GM21390 (cell line): ENCODE measurements around the gene LRRC28.

Experiments used
- ATAC-seq: cut with Tn5 transposase; IDR thresholded peaks from one replicate; pipeline ENCODE4 v1.9.1; 2021; ENCODE audit not compliant: unreplicated experiment

LRRC28 gene

DNA sequence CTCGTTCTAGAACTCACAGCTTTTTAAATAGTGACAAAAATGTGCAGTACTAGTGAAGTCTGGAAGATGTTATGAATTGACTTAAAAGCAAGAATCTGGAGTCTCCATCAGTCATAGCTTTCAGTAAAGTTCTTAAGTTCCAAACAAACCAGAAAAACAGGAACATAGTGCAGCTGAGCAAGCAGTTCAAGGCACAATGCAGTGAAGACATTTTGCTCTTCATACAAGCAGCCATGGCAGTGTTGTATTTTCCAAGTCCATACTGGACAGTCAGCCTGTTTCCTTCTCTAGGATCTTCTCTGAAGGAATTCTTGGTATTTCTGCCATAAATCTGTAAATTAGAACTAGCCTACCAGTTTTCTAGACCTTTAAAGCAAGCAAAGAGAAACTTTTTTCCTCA, 90.5 kb downstream of the LRRC28 start:
- no peak for ATAC-seq

DNA sequence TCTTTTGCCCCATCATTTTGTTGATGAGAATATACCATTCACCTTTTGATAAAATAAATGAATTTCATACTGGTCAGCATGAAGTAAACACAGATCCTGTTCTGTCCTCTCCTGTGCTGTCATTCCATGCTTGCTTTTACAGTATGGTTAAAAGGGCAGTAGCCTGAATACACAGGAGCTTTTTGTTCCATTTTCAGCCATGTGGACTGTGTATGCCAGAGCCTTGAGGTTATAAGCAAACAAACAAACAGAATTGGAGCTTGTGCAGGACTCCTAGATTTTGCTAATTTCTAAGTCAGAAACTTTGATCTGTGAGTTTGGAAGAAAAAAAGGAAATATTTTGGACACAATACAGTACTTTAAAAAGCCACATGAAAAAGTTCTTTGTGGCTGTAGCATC, 91.9 kb downstream of the LRRC28 start:
- no peak for ATAC-seq

DNA sequence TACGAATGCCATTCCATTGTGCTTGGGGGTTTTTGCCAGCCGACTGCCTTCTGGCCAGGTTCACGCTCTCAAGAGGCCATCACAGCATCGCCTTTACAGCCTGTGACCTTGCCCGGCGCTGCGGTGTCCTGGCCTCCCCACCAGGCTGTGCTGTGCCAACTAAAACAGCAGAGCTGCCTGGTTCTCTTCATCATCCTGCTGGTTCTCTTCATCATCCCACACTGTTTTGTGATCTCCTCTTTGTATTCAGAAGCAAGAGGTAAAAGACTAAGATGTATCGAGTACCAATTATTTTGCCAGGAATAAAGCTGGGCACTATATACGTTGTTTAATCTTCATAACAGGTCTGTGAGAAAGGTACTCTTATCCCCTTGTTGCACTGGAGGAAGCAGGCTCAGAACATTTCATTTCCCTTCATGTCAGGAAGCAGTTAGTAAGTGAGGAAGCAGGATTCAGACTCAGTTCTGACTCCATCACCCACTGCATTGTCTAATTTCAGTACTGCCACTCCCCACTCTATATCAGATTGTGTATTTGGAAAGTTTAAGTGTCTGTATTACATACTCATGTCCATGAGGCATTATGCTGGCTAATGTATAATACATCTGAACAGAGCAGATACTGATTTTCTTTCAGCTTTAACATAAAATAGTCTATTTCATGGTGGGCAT, 92.7 kb downstream of the LRRC28 start:
- peak; percentile 36 for ATAC-seq

DNA sequence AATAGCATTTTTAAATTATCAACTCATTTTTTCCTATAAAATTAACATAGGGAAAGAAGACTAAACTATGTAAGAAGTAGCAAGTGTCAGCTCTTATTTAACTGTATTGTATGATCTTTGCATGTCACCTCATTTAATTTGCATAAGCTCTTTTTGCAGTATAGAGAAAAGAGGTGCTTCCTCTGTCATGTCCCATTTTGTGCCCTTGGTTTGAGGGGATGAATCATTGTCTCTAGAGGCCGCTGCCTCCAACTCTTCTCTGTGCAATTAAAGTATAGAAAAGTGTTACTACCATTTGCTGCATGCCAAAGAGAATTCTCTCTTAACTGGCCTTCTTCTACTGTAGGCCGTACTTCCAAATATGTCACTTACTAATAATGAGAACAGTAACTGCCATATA, 93.4 kb downstream of the LRRC28 start:
- ATAC-seq = no peak

DNA sequence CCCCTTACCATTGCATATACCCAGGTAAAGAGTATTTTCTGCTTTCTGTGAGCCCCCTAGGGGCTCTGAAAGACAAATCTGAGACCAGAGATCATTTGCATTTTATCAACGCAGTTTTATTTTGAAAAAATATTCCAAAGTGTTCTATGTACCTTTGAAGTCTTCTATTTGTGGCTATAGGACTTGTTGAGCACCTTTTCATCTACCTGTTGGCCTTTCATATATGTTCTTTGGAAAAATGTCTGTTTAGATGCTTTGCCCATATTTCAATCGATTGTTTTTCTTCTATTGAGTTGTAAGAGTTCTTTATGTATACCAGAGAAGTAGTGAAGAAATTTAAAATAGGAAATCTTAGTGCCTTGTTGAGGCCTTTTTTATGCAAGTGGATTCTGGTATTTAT, 94.0 kb downstream of the LRRC28 start:
- no peak for ATAC-seq

DNA sequence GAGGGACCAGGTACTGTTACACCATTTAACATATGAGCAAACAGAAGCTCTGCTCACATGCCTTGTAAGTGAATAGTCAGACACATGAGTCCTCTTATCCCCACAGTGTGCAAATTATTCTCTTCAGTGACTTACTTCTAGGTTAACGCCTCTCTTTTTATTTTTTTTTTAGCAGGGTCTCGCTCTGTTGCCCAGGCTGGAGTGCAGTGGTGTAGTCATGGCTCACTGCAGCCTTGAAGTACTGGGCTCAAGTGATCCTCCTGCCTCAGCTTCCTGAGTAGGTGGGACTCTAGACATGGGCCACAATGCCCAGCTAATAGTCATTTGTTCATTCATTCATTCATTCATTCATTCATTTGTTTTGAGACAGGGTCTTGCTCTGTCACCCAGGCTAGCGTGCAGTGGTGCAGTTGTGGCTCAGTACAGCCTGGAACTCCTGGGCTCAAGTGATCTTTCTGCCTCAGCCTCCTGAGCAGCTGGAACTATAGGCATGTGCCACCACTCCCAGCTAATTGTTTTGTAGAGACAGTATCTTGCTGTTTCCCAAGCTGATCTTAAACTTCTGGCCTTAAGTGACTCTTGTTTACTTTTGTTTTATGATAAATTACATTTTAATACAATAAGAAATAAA, 94.7 kb downstream of the LRRC28 start:
- ATAC-seq = no peak

DNA sequence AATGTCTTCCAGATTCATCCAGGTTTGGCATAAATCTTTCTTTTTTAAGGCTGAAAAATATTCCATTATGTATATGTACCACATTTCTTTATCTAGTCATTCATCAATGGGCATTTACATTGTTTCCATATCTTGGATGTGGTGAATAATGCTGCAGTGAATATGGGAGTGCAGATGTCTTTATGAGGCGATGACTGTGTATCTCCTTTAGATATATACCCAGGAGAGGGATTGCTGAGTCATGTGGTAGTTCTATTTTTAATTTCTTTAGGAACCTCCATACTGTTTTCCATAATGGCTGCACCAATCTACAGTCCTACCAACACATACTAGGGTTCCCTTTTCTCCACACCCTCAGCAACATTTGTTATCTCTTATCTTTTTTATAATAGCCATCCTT, 96.3 kb downstream of the LRRC28 start:
- no peak for ATAC-seq

DNA sequence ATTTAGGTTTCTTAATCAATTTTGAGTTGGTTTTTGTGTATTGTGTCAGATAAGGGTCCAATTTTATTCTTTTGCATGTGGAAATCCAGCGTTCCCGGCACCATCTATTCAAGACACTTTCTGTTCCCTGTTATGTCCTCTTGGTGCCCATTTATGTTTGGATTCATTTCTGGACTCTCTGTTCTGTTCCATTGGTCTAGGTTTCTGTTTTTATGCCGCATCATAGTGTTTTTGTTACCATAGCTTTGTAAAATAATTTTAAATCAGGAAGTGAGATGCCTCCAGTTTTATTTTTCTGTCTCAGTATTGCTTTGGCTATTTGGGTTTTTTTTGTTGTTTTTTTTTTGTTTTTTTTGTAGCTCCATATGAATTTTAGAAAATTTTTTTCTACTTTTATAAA, 97.1 kb downstream of the LRRC28 start:
- no peak for ATAC-seq

DNA sequence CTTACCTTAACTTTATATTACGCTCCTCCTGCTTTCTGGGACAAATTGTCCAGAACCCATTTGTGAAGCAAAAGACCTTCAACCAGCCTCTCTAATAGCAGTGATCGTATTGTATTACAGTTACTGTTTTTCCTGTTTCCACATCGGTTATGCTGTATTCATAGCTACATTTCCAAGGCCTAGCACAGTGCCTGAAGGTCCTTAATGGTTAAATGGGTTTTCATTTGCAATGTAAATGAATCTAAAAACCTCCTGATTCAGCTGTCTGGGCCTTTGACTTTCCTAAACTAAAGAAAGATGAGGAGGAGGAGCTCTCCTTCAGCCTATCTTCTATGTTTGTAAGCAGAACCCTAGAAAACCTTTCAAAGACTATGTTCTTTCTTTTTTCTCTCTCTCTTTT, 99.1 kb downstream of the LRRC28 start:
- no peak for ATAC-seq

DNA sequence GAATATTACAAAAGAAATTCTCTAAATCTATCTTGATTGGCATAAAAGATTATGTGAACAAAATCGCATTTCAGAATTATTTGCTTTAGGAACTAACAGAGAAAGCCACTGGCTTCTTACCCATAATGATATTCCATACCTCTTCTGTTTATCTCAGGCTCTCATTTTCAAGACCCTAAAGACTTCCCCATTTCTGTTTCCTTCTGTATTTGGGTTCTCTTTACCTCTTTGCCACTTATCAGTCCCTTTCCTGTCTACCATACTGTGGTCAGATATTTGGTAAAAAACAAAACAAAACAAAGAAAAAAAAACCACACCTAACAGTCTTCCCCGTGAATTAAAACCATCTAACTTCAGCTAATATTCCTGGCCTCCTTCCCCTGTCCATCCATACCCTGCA, 108.5 kb downstream of the LRRC28 start:
- no peak for ATAC-seq

DNA sequence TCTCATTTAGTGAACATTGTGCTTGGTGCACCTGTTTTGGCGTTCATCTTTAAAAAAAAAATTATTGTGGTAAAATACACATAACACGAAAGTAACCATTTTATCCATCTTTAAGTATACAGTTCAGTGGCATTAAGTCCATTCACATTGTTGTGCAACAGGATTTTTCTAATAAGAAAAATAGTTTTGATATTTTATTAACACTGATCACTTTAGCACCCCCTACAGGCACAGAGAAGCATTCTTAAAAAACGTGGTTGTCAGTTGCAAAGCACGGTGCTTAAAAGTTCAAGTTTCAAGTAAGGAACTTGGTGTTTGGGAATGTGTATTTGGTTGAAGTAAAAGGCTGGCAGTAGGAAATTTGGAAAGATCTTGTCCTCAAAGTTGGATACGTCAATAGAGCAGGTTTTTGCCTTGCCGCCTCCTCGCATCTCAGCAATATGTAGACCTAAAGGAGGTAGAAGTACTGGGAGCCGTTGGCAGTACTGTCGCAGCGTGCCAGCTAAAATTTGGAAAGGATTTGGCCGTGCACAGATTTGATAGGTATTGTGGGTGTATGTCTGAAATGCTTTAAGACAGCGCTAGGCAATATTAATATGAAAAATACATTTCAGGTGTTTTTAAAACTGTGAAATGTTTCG, 110.4 kb downstream of the LRRC28 start:
- ATAC-seq = no peak

DNA sequence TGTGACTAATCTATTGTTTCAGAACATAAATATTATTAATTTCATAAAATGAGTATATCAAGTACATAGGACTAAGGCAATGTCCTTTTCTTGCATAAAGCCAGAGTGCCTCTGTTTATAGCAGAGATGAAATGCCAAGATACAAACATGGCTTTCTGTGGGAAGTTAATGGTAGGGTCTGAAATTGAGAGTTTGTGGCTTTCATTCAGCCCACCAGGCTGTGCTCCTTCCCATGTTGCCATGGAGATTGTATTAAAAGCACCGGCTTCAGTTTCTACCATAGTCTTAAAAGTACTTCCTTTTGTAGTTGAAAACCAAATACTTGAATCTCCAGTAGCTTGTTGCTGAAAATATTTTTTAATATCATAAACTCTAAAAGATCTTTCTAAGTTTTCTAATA, 114.0 kb downstream of the LRRC28 start:
- peak; percentile 97 for ATAC-seq

DNA sequence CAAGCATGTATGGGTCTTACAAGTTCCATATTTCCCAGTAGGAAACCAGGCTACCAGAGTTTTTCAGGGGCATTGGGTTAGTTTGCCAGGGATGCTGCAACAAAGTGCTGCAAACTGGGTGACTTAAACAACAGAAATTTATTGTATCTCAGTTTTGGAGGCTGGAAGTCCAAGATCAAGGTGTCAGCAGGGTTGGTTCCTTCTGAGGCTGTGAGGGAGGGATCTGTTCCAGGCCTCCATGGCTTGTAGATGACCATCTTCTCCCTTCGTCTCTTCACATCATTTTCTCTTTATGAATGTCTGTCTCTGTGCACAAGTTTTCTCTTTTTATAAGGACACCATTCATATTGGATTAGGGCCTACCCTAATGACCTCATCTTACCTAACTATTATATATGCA, 114.7 kb downstream of the LRRC28 start:
- no peak for ATAC-seq

DNA sequence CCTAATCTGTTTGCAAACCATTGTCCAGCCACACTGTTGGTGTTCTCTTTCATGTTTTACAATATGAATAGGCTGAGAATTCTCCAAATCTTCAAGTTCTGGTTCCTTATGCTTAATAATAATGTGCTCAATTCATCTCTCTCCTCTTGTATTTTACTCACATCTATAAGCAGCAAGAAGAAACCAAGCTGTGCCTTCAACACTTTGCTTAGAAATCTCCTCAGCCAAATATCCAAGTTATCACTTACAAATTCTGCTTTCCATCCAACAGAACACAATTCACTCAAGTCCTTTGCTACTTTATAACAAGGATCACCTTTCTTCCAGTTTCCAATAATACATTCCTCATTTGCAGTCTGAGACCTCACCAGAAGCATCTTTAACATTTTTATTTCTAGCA, 117.5 kb downstream of the LRRC28 start:
- no peak for ATAC-seq

DNA sequence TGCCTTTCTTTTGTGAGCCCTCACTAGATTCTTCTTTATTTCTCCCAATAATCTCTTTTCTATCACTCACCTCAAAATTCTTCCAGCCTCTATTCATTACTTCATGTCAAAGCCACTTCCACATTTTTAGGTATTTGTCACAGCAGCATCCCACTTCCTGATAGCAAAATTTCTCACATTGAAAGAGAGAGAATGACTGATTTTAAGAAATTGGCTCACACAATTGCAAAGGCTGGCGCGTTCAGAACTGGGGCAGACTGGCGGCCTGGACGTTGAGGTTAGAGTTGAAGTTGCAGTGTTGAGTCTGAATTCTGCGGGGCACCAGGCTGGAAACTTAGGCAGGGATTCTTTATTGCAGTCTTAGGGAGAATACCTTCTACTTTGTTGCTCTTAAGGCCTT, 117.9 kb downstream of the LRRC28 start:
- ATAC-seq = no peak

DNA sequence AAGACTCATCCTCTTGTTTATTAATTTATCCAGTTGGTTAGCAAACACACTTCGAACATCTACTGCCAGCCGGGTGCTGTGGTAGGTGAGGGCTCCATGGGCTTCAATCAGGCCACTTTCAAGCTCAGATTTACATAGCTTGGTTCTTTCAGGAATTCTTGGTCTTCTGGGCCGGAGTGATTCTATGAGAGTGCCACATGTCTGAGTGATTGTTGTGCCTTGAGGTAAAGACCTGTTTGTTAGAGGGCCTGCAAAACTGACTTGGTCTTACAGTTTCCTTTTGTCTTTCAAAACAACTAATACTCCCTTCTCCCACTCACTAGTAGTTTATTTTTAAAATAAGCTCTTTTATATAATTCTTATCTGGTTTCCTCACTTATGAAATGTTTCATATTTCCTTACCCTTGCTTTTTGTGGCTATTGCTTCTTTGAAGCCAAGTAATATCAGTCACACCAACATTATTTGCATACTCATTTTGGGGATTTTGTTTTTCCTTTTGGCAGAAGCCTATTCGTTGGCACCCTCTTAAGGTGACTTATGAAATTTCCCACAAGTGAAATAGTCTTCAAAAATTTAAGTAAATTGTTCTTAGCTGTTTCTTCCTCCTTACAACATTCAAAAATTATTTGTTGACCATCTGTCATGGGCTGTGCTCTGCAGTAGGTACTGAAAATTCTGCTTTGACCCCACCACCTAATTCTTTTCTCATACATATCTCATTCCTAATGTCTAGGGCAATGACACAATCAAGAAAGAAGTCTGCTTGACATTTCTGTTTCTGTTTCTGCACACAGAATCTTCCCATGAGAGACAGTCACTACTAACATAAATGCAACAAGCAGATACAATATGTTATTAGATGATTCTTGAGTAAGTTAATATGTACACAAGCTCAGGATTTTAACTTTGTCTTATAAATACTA, 120.2 kb downstream of the LRRC28 start:
- peak; percentile 81 for ATAC-seq

DNA sequence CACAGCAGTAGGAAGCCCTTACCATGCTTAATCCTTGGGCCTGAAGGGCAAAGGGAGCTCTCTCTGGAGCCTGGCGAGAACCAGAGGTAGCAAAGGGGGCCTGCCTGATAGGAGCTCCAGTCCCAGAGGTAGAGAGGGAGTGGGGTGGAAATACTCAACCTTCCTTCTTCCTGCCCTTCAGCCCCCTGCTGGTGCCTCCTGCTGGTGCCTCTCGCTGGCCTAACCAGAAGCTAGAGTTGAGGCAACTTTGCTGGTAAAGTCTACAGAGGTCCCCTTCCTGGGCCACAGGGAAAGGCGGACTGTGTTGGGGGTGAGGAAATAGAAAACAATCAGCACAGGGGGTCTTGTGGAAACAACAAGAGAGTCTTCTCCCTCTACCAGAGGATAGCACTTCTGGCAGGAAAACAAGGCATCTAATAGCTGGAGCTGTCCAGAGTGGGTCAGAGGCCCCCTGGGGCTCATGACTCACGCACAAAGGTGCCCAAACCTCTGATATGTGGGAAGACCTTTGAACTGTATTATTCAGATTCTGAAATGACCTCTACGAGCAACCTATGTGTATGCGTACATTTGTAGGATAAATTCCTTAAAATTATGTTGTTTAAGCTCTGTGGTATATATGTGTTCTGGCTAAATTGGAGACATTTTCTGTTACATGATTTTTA, 133.9 kb downstream of the LRRC28 start:
- no peak for ATAC-seq

DNA sequence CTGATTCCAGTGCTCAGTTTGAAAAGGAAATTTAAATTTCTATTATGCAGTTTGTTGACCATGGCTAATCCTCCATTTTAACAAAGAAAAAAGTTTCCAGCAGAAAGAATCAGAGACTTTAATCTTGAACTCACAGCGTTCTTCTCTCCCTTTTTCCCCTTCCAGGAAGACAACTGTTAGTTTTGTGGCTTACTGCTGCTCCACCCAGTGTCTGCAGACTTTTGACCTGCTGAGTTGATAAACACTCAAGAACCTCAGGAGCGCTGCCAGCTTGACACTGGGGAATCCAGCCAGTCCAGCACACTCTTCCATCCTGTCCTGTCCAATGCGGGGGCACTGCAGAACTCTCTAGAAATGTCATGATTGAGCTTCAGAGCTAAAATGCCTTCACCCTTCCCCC, 134.6 kb downstream of the LRRC28 start:
- no peak for ATAC-seq

DNA sequence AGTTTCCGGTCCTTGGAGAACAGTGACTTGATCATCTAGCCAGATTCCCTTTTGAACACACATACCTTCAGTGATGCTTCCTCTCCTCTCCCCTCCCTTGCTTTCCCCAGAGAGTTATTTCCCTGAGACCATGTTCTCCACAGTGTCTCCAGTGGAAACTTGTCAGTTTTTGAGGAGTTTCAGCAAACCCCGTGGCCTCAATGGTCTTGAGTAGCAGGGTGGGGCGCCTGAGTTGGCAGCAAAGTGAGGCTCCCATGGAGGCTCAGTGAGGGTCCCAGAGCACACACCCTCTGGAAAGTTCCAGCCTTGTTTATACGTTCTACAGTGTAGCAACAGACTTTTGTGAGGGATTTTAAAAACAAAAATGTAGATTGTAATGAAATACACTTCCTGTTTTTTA, 135.1 kb downstream of the LRRC28 start:
- no peak for ATAC-seq

DNA sequence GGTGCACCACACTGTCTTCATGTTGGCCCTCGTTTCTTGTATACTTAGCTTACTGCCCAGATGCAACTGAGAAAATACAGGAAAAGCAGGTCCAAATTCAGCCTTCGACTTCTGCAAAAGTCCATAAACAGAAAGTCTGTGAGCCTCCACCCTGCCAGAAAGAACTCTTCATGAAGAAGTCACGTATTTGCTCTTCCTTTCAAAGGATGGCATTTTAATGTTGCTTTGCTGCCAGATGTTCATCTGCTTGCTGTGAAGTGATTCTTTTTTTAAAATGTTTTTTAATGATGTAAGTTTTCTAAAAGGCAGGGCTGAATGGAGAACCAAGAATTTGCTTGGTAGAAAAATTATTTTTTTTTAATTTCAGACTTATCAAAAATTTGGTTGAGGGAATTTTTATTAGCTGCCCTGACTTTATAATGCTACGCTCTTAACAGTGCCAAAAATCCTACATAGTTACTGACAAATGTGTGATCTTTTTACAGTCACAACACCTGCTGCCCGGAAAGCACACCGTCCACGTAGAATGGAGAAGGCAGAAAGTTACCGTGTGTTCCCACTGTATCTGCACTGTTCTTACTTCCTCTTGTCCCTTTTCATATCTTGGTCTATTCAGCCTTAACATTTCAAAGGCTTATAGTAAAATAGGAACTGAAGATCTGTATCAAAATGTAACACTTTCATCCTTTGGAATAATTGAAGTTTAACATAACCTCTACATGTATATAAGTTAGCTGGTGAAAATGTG, 136.3 kb downstream of the LRRC28 start:
- no peak for ATAC-seq
